Measurements from ENCODE around the gene LPP.

LPP gene

GRCh38 chr3:188197388-188197847, 43.5 kb downstream of the LPP start:
- no peak for DNase-seq (ENCODE audit: low read depth)

- no peak for DNase-seq (ENCODE audit: low read depth)
Measured at GRCh38 chr3:188198001-188198400, 44.0 kb downstream of the LPP start.

GRCh38 chr3:188198760-188199327, 44.9 kb downstream of the LPP start:
- no peak for DNase-seq (ENCODE audit: low read depth)

GRCh38 chr3:188199386-188199785, 45.4 kb downstream of the LPP start:
- DNase-seq (ENCODE audit: low read depth) = no peak

- no peak for DNase-seq (ENCODE audit: low read depth)
Measured at GRCh38 chr3:188200481-188200880, 46.5 kb downstream of the LPP start.

- no peak for DNase-seq (ENCODE audit: low read depth)
Measured at GRCh38 chr3:188202358-188203138, 48.6 kb downstream of the LPP start.

GRCh38 chr3:188204526-188204925, 50.6 kb downstream of the LPP start:
- no peak for DNase-seq (ENCODE audit: low read depth)

- DNase-seq (ENCODE audit: low read depth) = no peak
Measured at GRCh38 chr3:188205992-188206416, 52.0 kb downstream of the LPP start.

GRCh38 chr3:188206787-188207186, 52.8 kb downstream of the LPP start:
- no peak for DNase-seq (ENCODE audit: low read depth)

- no peak for DNase-seq (ENCODE audit: low read depth)
Measured at GRCh38 chr3:188207941-188208515, 54.1 kb downstream of the LPP start.

GRCh38 chr3:188208516-188208981, 54.6 kb downstream of the LPP start:
- DNase-seq (ENCODE audit: low read depth) = no peak

GRCh38 chr3:188209034-188209433, 55.1 kb downstream of the LPP start:
- no peak for DNase-seq (ENCODE audit: low read depth)

- DNase-seq (ENCODE audit: low read depth) = no peak
Measured at GRCh38 chr3:188209740-188210139, 55.8 kb downstream of the LPP start.

- DNase-seq (ENCODE audit: low read depth) = no peak
Measured at GRCh38 chr3:188211476-188211875, 57.5 kb downstream of the LPP start.

GRCh38 chr3:188212308-188212969, 58.5 kb downstream of the LPP start:
- no peak for DNase-seq (ENCODE audit: low read depth)

- DNase-seq (ENCODE audit: low read depth) = no peak
Measured at GRCh38 chr3:188214442-188214841, 60.5 kb downstream of the LPP start.

GRCh38 chr3:188215129-188215528, 61.2 kb downstream of the LPP start:
- no peak for DNase-seq (ENCODE audit: low read depth)

GRCh38 chr3:188217011-188217463, 63.1 kb downstream of the LPP start:
- no peak for DNase-seq (ENCODE audit: low read depth)

GRCh38 chr3:188217726-188218125, 63.8 kb downstream of the LPP start:
- no peak for DNase-seq (ENCODE audit: low read depth)

GRCh38 chr3:188218603-188219002, 64.6 kb downstream of the LPP start:
- no peak for DNase-seq (ENCODE audit: low read depth)

GRCh38 chr3:188219147-188219546, 65.2 kb downstream of the LPP start:
- no peak for DNase-seq (ENCODE audit: low read depth)

- no peak for DNase-seq (ENCODE audit: low read depth)
Measured at GRCh38 chr3:188220097-188220788, 66.3 kb downstream of the LPP start.

Data from activated T-cell treated with anti-CD3 and anti-CD28 coated beads for 24 hours (primary cell).